ENCODE data around the gene DNHD1.

Gene DNHD1

DNA sequence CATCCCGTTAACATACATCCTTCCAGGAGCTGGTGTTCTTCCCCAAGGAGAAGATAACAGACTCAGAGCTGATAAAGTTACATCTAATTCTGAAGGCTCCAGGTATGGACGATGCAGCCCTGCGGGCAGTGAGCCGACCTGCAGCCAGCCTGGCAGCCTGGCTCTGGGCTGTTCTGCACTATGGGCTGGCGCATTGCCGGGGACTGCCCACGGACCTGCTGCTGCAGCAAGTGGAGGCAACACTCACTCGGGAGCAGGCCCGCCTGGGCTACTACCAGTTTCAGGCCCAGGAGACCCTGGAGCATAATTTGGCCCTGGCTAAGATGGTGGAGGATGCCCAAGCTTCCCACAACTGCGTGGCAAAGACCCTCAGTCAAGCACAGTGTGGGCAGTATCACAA is 66.6 kb downstream of the DNHD1 start:
- DNase-seq, result no peak

DNA sequence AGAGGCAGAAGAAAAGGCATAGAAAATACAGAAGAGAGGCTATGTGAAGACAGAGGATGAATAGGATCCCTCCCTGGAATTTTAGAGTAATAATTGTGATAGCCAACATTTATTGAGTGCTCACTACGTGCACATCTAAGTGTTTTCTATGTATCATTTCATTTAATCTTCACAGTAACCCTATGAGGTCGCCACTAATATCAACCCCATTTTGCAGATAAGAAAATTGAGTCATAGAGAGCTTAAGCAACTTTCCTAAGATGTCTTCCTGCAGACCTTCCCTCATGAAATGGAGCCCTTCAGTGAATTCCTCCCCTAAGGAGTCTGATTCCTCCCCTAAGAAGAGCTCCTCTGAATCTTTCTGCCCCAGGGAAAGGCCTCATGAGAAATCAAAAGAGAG is 68.2 kb downstream of the DNHD1 start:
- no peak for DNase-seq

- no peak for DNase-seq
Measured at GRCh38 chr11:6565988-6566703, 69.1 kb downstream of the DNHD1 start.

DNA sequence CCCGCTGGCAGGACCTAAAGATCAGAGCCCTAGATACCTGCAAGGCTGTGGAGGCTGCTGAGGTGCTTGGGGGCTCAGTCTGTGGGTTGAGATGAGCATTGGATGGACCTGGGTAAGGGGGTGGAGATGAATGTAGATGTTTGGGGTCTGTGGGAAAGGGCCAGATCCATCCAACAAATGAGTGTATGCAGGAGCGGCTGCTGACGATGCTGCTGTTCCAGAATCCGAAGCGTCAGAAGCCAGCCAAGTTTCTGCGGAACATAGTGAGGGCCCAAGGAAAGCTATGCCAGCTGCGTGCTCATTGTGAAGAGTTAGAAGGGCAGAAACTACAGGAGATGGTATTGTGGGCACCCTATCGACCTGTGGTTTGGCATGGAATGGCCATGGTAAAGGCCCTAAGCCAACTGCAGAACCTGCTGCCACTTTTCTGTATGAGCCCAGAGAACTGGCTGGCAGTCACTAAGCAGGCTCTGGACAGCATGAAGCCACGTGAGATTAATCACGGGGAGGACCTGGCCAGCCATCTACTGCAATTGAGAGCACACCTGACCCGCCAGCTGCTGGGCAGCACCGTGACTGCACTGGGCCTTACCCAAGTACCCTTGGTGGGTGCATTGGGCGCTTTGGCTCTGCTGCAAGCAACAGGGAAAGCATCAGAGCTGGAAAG is 69.8 kb downstream of the DNHD1 start:
- peak in 1 of 2 experiments; percentile 44 for DNase-seq

DNA sequence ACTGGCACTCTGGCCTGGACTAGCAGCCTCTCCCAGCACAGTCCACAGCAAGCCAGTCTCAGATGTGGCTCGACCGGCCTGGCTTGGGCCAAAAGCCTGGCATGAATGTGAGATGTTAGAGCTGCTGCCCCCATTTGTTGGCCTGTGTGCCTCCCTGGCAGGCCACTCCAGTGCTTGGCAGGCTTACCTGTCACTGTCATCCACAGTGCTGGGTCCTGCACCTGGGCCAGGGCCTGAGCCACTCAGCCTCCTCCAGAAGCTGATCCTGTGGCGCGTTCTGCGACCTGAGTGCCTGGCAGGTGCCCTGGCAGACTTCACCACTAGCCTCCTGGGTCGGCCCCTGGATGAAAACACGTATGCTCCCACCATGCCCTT is 70.3 kb downstream of the DNHD1 start:
- DNase-seq, result peak in 1 of 2 experiments; percentile 44

- DNase-seq, result peak; percentile 84 to 89
Measured at GRCh38 chr11:6568191-6568918, 71.3 kb downstream of the DNHD1 start.

DNA sequence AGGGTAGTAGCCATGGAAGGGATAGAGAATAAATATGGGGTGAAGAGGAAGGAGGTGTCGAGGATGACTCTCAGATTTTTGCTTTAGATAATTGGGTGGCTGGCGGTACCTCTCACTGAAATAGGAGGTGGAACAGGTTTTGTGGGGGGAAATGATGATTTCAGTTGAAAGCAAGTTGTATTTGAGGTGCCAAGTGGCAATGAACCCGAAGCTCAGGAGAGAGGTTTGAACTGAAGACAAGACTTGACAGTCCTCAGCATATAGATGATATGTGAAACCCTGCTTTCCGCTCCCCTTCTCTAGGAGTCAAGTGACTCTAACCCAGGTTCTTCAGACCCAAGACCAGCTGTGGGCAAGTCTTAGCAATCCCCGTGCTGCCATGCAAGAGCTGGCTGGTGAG is 72.6 kb downstream of the DNHD1 start:
- DNase-seq, result no peak

DNA sequence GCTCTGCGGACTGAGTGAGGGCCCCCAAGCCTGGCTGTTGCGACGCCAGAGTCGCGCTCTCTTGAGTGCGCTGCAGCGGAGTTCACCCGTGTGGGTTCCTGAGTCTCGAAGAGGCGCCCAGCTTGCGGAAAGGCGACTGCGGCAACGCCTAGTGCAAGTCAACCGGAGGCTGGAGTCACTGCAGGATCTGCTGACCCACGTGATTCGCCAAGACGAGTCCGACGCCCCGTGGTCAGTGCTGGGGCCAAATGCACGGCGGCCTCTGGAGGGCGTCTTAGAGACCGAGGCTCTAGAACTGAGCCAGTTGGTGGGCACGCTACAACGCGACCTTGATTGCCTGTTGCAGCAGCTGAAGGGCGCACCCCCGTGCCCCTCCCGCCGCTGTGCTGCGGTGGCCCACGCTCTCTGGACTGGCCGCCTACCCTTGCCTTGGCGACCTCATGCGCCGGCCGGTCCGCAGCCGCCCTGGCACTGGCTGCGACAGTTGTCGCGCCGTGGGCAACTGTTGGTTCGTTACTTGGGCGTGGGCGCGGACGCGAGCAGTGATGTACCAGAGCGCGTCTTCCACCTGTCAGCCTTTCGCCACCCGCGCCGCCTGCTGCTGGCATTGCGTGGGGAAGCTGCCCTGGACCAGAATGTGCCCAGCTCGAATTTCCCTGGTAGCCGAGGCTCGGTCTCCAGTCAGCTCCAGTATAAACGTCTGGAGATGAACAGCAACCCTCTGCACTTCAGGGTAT is 73.8 kb downstream of the DNHD1 start:
- no peak for DNase-seq

GRCh38 chr11:6571434-6572008 is 74.4 kb downstream of the DNHD1 start:
- DNase-seq, result no peak

GRCh38 chr11:6572215-6572614 is 75.1 kb downstream of the DNHD1 start:
- DNase-seq, result no peak

- no peak for DNase-seq
Measured at GRCh38 chr11:6574816-6575715, 78.0 kb downstream of the DNHD1 start.

GRCh38 chr11:6576471-6577373 is 79.6 kb downstream of the DNHD1 start:
- peak; percentile 87 to 90 for DNase-seq

- DNase-seq, result no peak
Measured at GRCh38 chr11:6578134-6578533, 81.1 kb downstream of the DNHD1 start.

GRCh38 chr11:6579681-6580080 is 82.6 kb downstream of the DNHD1 start:
- DNase-seq, result no peak

DNA sequence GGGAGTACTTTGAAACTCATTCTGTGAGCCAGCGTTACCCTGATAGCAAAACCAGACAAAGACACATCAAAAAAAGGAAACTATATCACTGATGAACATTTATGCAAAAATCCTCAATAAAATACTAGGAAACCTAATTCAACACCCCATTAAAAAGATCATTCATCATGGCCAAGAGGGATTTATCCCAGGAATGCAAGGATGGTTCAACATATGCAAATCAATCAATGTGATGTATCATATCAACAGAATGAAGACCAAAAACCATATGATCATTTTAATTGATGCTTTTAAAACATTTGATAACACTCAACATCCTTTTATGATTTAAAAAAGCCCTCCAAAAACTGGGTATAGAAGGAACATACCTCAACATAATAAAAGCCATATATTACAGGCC is 86.5 kb downstream of the DNHD1 start:
- DNase-seq, result no peak

DNA sequence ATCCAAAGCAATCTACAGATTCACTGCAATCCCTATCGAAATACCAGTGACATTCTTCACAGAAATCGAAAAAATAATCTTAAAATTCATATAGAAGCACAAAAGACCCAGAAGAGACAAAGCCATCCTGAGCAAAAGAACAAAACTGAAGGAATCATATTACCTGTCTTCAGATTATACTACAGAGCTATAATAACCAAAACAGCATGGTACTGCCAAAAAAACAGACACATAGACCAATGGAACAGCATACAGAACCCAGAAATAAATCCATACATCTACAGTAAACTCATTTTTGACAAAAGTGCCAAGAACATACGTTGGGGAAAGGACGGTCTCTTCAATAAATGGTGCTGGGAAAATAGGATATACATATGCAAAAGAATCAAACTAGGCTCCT is 87.4 kb downstream of the DNHD1 start:
- no peak for DNase-seq

DNA sequence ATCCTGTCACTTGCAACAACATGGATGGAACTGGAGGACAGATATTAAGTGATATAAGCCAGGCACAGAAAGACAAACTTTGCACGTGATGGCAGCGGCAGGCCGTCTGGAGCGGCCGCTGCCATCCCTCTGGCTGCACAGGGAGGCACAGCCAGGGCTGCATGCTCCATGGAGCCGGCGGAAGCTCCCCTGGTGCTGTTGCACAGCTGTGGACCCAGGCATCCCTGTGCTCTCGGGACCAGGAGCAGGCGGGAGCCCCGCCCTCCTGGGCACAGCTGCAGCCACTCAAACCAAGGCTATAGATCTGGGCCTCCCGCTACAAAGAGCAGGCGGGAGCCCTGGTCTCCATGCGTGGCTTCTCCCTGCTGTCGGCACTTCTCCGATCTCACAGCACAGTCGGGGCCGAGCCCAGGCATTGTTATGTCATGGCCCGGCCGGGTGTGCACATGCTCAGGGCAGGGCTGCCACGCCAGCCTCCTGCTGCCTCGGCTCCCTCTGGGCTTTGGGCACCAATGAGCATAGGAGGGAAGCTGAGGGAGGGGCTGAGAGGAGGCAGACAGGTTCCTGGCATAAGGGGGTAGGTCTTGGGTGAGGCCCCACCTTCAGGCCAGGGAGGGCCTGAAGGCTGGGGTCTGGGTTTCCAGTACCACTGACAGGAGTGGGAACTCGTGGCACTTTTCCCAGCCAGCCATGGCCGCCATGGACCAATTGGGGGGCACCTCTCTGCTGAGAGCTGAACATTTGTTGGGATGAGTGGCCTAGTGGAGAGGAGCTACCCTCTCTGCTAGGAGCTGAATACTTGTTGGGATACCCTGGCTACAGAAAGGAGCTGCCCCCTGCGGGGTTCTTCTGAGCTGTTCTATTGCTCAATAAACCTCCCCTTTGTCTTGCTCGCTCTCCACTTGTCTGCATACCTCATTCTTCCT is 89.6 kb downstream of the DNHD1 start:
- no peak for DNase-seq

GRCh38 chr11:6587360-6587953 is 90.4 kb downstream of the DNHD1 start:
- peak; percentile 61 to 81 for DNase-seq

DNA sequence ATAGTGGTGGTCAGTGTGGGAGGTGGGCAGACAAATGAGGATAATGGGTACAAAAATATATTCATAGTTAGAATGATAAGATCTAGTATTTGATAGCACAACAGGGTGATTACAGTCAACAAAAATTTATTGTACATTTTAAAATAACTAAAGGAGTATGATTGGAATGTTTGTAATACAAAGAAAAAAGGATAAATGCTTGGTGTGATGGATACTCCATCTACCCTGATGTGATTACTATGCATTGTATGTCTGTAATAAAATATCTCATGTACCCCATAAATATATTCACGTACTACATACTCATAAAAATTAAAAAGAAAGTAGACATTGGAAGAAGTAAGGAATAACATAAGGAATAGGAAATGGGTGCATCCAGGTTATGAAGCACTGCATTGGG is 90.9 kb downstream of the DNHD1 start:
- no peak for DNase-seq

All from NCI-H446 (cell line).